Ishikawa (cell line): ENCODE data around the gene CACHD1.

ENCODE experiments used
- CEBPB ChIP-seq: IDR thresholded peaks from 2 replicates; pipeline ENCODE4 v1.6.1; 2012
- CREB1 ChIP-seq: IDR thresholded peaks from 2 replicates; pipeline ENCODE4 v1.6.1; 2012; ENCODE audit warnings: low read depth
- EGR1 ChIP-seq: IDR thresholded peaks from 2 replicates; pipeline ENCODE4 v1.6.1; 2012
- EP300 ChIP-seq: IDR thresholded peaks from 2 replicates; pipeline ENCODE4 v1.6.1; 2012; ENCODE audit warnings: borderline replicate concordance
- FOXM1 ChIP-seq: IDR thresholded peaks from 2 replicates; pipeline ENCODE4 v1.6.1; 2012; ENCODE audit warnings: low read depth, borderline replicate concordance
- MAX ChIP-seq: IDR thresholded peaks from 2 replicates; pipeline ENCODE4 v1.6.1; 2012
- RAD21 ChIP-seq: IDR thresholded peaks from 2 replicates; pipeline ENCODE4 v1.6.1; 2012; ENCODE audit warnings: low read depth
- REST ChIP-seq: IDR thresholded peaks from 2 replicates; pipeline ENCODE4 v1.6.1; 2012; ENCODE audit warnings: low read depth, mild to moderate bottlenecking
- TAF1 ChIP-seq: IDR thresholded peaks from 2 replicates; pipeline ENCODE4 v1.6.1; 2012; ENCODE audit warnings: low read depth, mild to moderate bottlenecking
- TCF12 ChIP-seq: IDR thresholded peaks from 2 replicates; pipeline ENCODE4 v1.6.1; 2012; ENCODE audit warnings: low read depth
- TEAD4 ChIP-seq: IDR thresholded peaks from 2 replicates; pipeline ENCODE4 v1.6.1; 2012
- YY1 ChIP-seq: IDR thresholded peaks from 2 replicates; pipeline ENCODE4 v1.6.1; 2012; ENCODE audit warnings: low read depth
- ZBTB7A ChIP-seq: IDR thresholded peaks from 2 replicates; pipeline ENCODE4 v1.6.1; 2012; ENCODE audit warnings: low read depth
- TF ChIP-seq, protein P1 (sequence below): IDR thresholded peaks from 2 replicates; pipeline ENCODE4 v1.6.1; 2012

GRCh38 chr1:64590316-64590715 lies 120.4 kb downstream of the CACHD1 start:
- TF ChIP-seq EGR1, result no peak
- no peak for TF ChIP-seq RAD21
- TF ChIP-seq ZBTB7A, result no peak
- TF ChIP-seq REST, result no peak
- TF ChIP-seq EP300, result no peak
- no peak for TF ChIP-seq YY1
- no peak for TF ChIP-seq CREB1
- no peak for TF ChIP-seq MAX
- TF ChIP-seq CEBPB, result no peak
- TF ChIP-seq TAF1, result no peak
- TF ChIP-seq, protein P1, sequence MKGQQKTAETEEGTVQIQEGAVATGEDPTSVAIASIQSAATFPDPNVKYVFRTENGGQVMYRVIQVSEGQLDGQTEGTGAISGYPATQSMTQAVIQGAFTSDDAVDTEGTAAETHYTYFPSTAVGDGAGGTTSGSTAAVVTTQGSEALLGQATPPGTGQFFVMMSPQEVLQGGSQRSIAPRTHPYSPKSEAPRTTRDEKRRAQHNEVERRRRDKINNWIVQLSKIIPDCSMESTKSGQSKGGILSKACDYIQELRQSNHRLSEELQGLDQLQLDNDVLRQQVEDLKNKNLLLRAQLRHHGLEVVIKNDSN, result no peak
- no peak for TF ChIP-seq TEAD4
- TF ChIP-seq TCF12, result no peak
- no peak for TF ChIP-seq FOXM1
